Endothelial cell of umbilical vein (primary cell): ENCODE results near the gene BCL2L13. TPM values are rescaled to one million over a fixed set of nuclear protein-coding genes. Genes with fewer than 3 reads are reported as not detected.

Experiments used
- BruUV-seq: library from RNA; stranded (reverse); fragments of 400-500 nt; replicated peaks from 2 replicates; lab custom pipeline; 2021; lab: Mats Ljungman, UMichigan
- CTCF ChIA-PET: fragments of 300-600, 350-600 bp; sonication (Branson Sonifier 250); formaldehyde crosslinking; loops from one replicate; lab custom pipeline; 2021; ENCODE audit warnings: antibody characterized with exemption, inconsistent platforms; lab: Charles Lee
- POLR2A ChIA-PET: fragments of 300-600, 350-600 bp; sonication (Branson Sonifier 250); formaldehyde crosslinking; loops from one replicate; lab custom pipeline; 2021; ENCODE audit warnings: antibody characterized with exemption, inconsistent platforms; lab: Charles Lee
- DNase-seq: peaks from one replicate; pipeline ENCODE4 v3.0.0-alpha.2; 2011; ENCODE audit warnings: low read depth, low spot score
- FAIRE-seq: peaks from 2 replicates; lab custom pipeline; 2011; peaks lifted over from hg19 to GRCh38; lab: Jason Lieb, UNC
- H2AFZ ChIP-seq: 2 replicates; pipeline ENCODE4 v1.6.0; 2012; ENCODE audit warnings: low read depth, low read length, control low read depth, inconsistent platforms
- H3K27ac ChIP-seq: 2 replicates; pipeline ENCODE4 v1.5.1; 2011; ENCODE audit warnings: low read depth, mild to moderate bottlenecking, control low read depth, low read length, moderate library complexity; ENCODE audit not compliant: insufficient read depth
- H3K27me3 ChIP-seq, 2 experiments: 2 replicates each; pipeline versions ENCODE4 v1.6.0 to v1.6.1; 2011; ENCODE audit warnings: low read length in 2 of 2, mixed read lengths in 1 of 2; ENCODE audit not compliant: control insufficient read depth in 2 of 2, insufficient read depth in 2 of 2
- H3K36me3 ChIP-seq, 2 experiments: 2 replicates in 1 of 2; 3 replicates in 1 of 2; pipeline ENCODE4 v1.5.1; 2011; ENCODE audit warnings: low read length in 2 of 2, mild to moderate bottlenecking in 1 of 2, moderate library complexity in 1 of 2; ENCODE audit not compliant: control insufficient read depth in 2 of 2, insufficient read depth in 2 of 2; ENCODE audit errors: extremely low read depth in 1 of 2
- H3K4me1 ChIP-seq: 3 replicates; pipeline ENCODE4 v1.5.1; 2011; ENCODE audit warnings: mild to moderate bottlenecking, low read length; ENCODE audit not compliant: control insufficient read depth, insufficient read depth; ENCODE audit errors: extremely low read depth
- H3K4me2 ChIP-seq: 2 replicates; pipeline ENCODE4 v1.6.1; 2011; ENCODE audit warnings: low read length, control low read depth, mixed read lengths; ENCODE audit not compliant: insufficient read depth
- H3K4me3 ChIP-seq, 3 experiments: fragments of 200-600 bp in 1 of 3; sonication (generic), shearing (Covaris generic) in 1 of 3; replicated peaks in 1 of 3; 2 replicates each; pipeline ENCODE4 v1.5.1; 2011 to 2016; ENCODE audit warnings: control low read depth in 3 of 3, low read length in 3 of 3, mild to moderate bottlenecking in 2 of 3, inconsistent platforms in 1 of 3, low read depth in 1 of 3, moderate library complexity in 1 of 3; ENCODE audit not compliant: insufficient read depth in 1 of 3
- H3K79me2 ChIP-seq: 2 replicates; pipeline ENCODE4 v1.6.0; 2012; ENCODE audit warnings: low read length, inconsistent platforms; ENCODE audit not compliant: control insufficient read depth, insufficient read depth
- H3K9ac ChIP-seq: replicated peaks from 2 replicates; pipeline ENCODE3; 2011; ENCODE audit warnings: low read length, control low read depth; ENCODE audit not compliant: insufficient read depth; ENCODE audit errors: extremely low read depth
- H3K9me1 ChIP-seq: replicated peaks from 3 replicates; pipeline ENCODE4 v1.6.0; 2011; ENCODE audit warnings: mild to moderate bottlenecking, low read length; ENCODE audit not compliant: control insufficient read depth, insufficient read depth; ENCODE audit errors: extremely low read depth
- H3K9me3 ChIP-seq: replicated peaks from 2 replicates; pipeline ENCODE4 v1.5.1; 2012; ENCODE audit warnings: low read length, inconsistent platforms; ENCODE audit not compliant: control insufficient read depth, insufficient read depth
- H4K20me1 ChIP-seq: replicated peaks from 2 replicates; pipeline ENCODE3; 2011; ENCODE audit warnings: mild to moderate bottlenecking, low read length; ENCODE audit not compliant: control insufficient read depth, insufficient read depth; ENCODE audit errors: extremely low read depth
- CTCF ChIP-seq, 2 donors: IDR thresholded peaks; 1 replicate in 1 of 2; 2 replicates in 1 of 2; pipeline ENCODE4 v1.5.1; 2011; ENCODE audit warnings: low read length in 2 of 2, mild to moderate bottlenecking in 2 of 2, moderate library complexity in 2 of 2, control low read depth in 1 of 2, inconsistent platforms in 1 of 2, low read depth in 1 of 2; ENCODE audit not compliant: insufficient read depth in 1 of 2; ENCODE audit errors: extremely low read depth in 1 of 2
- EZH2 ChIP-seq: IDR thresholded peaks from 2 replicates; pipeline ENCODE4 v1.6.1; 2012; ENCODE audit warnings: borderline replicate concordance, low read depth, mild to moderate bottlenecking, moderate library complexity, low read length, inconsistent platforms; ENCODE audit not compliant: severe bottlenecking
- FOS ChIP-seq: IDR thresholded peaks from 2 replicates; pipeline ENCODE4 v1.6.1; 2011; ENCODE audit warnings: mild to moderate bottlenecking, low read length, moderate library complexity, borderline replicate concordance; ENCODE audit not compliant: insufficient read depth
- GATA2 ChIP-seq: IDR thresholded peaks from 2 replicates; pipeline ENCODE4 v1.7.0; 2011; ENCODE audit warnings: low read depth, mild to moderate bottlenecking, moderate library complexity, mixed read lengths, low read length; ENCODE audit not compliant: insufficient read length, insufficient read depth
- JUN ChIP-seq: IDR thresholded peaks from 2 replicates; pipeline ENCODE4 v1.6.1; 2011; ENCODE audit warnings: borderline replicate concordance, low read depth; ENCODE audit not compliant: insufficient read length, insufficient read depth
- MAX ChIP-seq: IDR thresholded peaks from 2 replicates; pipeline ENCODE4 v1.6.1; 2011; ENCODE audit not compliant: insufficient read depth, insufficient read length
- MYC ChIP-seq: IDR thresholded peaks from one replicate; pipeline ENCODE4 v1.6.1; 2011; ENCODE audit warnings: mild to moderate bottlenecking, low read depth, low read length
- POLR2A ChIP-seq: IDR thresholded peaks from 2 replicates; pipeline ENCODE4 v1.6.1; 2012; ENCODE audit warnings: low read depth, mild to moderate bottlenecking, control low read depth, low read length
- POLR2AphosphoS5 ChIP-seq: IDR thresholded peaks from 2 replicates; pipeline ENCODE4 v1.6.1; 2012; ENCODE audit warnings: low read depth, mild to moderate bottlenecking, control low read depth, low read length, moderate library complexity; ENCODE audit not compliant: insufficient read depth
- dilution Hi-C: fragments of 300-500 bp; cut with MboI; formaldehyde crosslinking; loops from one replicate; pipeline ENCODE4 v1.15.0; 2019; ENCODE audit warnings: low sequenced_read_pairs; ENCODE audit not compliant: extremely low pct_ligation_motif_present
- intact Hi-C: fragments of 100-400 bp; cut with micrococcal nuclease; formaldehyde crosslinking; loops from one replicate; pipeline ENCODE4 v1.10.0; 2022
- polyA plus RNA-seq, 4 experiments: library from polyadenylated mRNA; depleted of rRNA in 3 of 4; stranded (reverse) in 3 of 4; unstranded in 1 of 4; fragments of >200 nt; gene quantifications; 2 replicates each; pipeline versions ENCODE4 v1.2.1 to v1.2.3, GENCODE V29; 2011 to 2012; ENCODE audit warnings: missing spikeins in 1 of 4
- total RNA-seq: library from RNA; stranded (reverse); gene quantifications from 2 replicates; pipeline ENCODE4 v1.2.3, GENCODE V29; 2021

The BCL2L13 gene
- total and polyA plus RNA-seq, 2 donors (not counting 3 experiments of a cell fraction or from before 2014, with no cell fraction given) = 28.1 to 36.2 TPM

GRCh38 chr22:17705951-17706900, 67.7 kb downstream of the BCL2L13 start:
- dilution Hi-C loops = no loop called here

GRCh38 chr22:17706947-17707346, 68.4 kb downstream of the BCL2L13 start:
- Histone ChIP-seq H3K9ac (peak overlapping the region; percentile 86), H3K4me1 (peaks cover 19% of the 10 kb centered on the region), H3K9me3 (no peaks in the 10 kb centered on the region), H3K4me2 (peak overlapping the region; percentile 96), H4K20me1 (no peaks in the 10 kb centered on the region), H3K27me3 (no peaks in the 10 kb centered on the region), H3K4me3 (peak overlapping the region; percentile 27 to 84 (median 42)), H3K27ac (peak overlapping the region; percentile 91), H3K9me1 (no peaks in the 10 kb centered on the region), H3K36me3 (peaks cover 0 to 1% of the 10 kb centered on the region in 2 experiments), H3K79me2 (peaks cover 18% of the 10 kb centered on the region), H2AFZ (no peak overlapping the region)
- TF ChIP-seq POLR2AphosphoS5 = no peak
- no peak for TF ChIP-seq GATA2
- no peak for TF ChIP-seq CTCF (IDR thresholded peaks at IDR 0.05; ENCODE audit: extremely low read depth in 1 of 2, insufficient read depth in 1 of 2, low read depth in 1 of 2, low read length in 2 of 2)
- no peak for TF ChIP-seq JUN
- TF ChIP-seq POLR2A = no peak
- no peak for TF ChIP-seq FOS
- TF ChIP-seq EZH2 = no peak
- TF ChIP-seq MYC = no peak
- TF ChIP-seq MAX = no peak
- ChIA-PET CTCF (interaction anchor here (0.7 to 2.2 kb wide), 8 partner anchors 13 to 536 kb away, joined by 3 to 5 read pairs (median 3); partner anchors contain the start of gene BCL2L13), POLR2A (no interaction called here)
- no peak for FAIRE-seq
- dilution Hi-C loops (no loop called here), intact Hi-C loops (loop anchor here (2.0 to 10.0 kb wide), 3 partner anchors 68 to 152 kb away; partner anchors contain the start of genes ATP6V1E1 and BCL2L13)
- BruUV-seq = TSS peak; percentile 78
- DNase-seq = no peak

More at GRCh38 chr22:17705951-17706900, 67.7 kb downstream of the BCL2L13 start:
- FAIRE-seq (peak; percentile 89), DNase-seq (peak; percentile 93)
- H3K9me1 ChIP-seq = no peaks in the 10 kb centered on the region
- ChIA-PET POLR2A (no interaction called here), CTCF (interaction anchor here (0.7 to 2.2 kb wide), 7 partner anchors 17 to 535 kb away, joined by 3 to 5 read pairs (median 3); partner anchors contain the start of gene BCL2L13)
- TF ChIP-seq FOS (peak; percentile 83), POLR2AphosphoS5 (peak; percentile 41), GATA2 (no peak), JUN (peak; percentile 65), POLR2A (peak; percentile 41)
- H3K36me3 ChIP-seq = peaks cover 0 to 1% of the 10 kb centered on the region in 2 experiments
- no peaks in the 10 kb centered on the region for H4K20me1 ChIP-seq
- BruUV-seq = no TSS peak
- intact Hi-C loops = loop anchor here (2.0 to 10.0 kb wide), 3 partner anchors 67 to 151 kb away; partner anchors contain the start of genes ATP6V1E1 and BCL2L13
- H3K9ac ChIP-seq = peak overlapping the region; percentile 86
- no peaks in the 10 kb centered on the region for H3K9me3 ChIP-seq
- H3K4me2 ChIP-seq = peak overlapping the region; percentile 96
- H2AFZ ChIP-seq = peak overlapping the region; percentile 79
- H3K27me3 ChIP-seq = no peaks in the 10 kb centered on the region
- peaks cover 18% of the 10 kb centered on the region for H3K79me2 ChIP-seq
- H3K27ac ChIP-seq = peak overlapping the region; percentile 91
- H3K4me3 ChIP-seq = peak overlapping the region; percentile 27 to 84 (median 42)
- peaks cover 20% of the 10 kb centered on the region for H3K4me1 ChIP-seq
